SK-N-MC (cell line): Measurements from ENCODE around the gene PRIM1.

Experiments
- EZH2 ChIP-seq: fragments of 200-600 bp; sonication (generic); IDR thresholded peaks from one replicate; pipeline ENCODE4 v1.6.1; 2017; ENCODE audit warnings: antibody characterized with exemption
- POLR2AphosphoS5 ChIP-seq: IDR thresholded peaks from 2 replicates; pipeline ENCODE4 v1.6.1; 2012; ENCODE audit warnings: mild to moderate bottlenecking, low read depth, low read length, borderline replicate concordance

- TF ChIP-seq POLR2AphosphoS5 (peak; percentile 99), EZH2 (no peak)
These were observed 27.0 kb downstream of the PRIM1 start, which contains the start of gene NACA for GRCh38 chr12:56724972-56725722.
